ENCODE measurements around the gene RHPN2. TPM values are rescaled to one million over a fixed set of nuclear protein-coding genes. Genes with fewer than 3 reads are reported as not detected.

Gene RHPN2
- total and polyA plus RNA-seq, 2 of the 8 experiments (the other 6 are each of a cell fraction or from before 2014, with no cell fraction given): 22.8 to 31.1 TPM

DNA sequence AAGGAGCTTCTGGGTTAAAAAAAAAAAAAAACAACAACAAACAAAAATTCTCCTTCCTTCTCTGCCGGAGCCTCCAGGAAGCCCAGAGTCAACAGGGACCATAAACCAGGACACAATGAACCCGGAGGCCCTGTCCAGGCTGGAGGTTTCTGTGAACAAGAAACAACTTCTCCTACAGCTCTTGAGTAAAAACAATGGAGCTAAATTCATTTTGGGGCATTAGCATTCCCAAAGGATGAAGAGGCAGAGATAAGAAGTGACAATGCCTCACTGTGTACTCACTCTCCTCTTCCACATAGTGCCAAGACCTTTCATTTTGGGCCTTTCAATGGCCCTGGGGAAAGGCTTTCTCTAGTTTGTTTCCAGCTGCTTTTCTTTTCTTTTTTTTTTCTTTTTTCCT is 9.0 kb downstream of the RHPN2 start:
- H3K9ac ChIP-seq (replicated peaks in 1 of 4; ENCODE audit: extremely low read depth in 1 of 4, low read depth in 3 of 4, low read length in 3 of 4): no peak overlapping the region
- 100% methylated on average over 2 of the region's 2 CpGs; no CpG with 5 or more reads in 1 of the 2 experiments for WGBS, 2 experiments (ENCODE audit: extremely low coverage in 1 of 2, insufficient coverage in 1 of 2, insufficient read length in 1 of 2, insufficient replicate concordance in 2 of 2, low coverage in 1 of 2, low lambda C conversion rate in 2 of 2, missing lambda C conversion rate in 1 of 2)
- CTCF ChIA-PET (ENCODE audit: partially characterized antibody): interaction anchor here (1.0 to 1.4 kb wide), 3 partner anchors 19 to 23 kb away, joined by 3 to 4 read pairs (median 4); no protein-coding TSS in a partner anchor
- TF ChIP-seq BRCA1 (IDR thresholded peaks at IDR 0.05; ENCODE audit: low read depth, low read length) (no peak), CEBPB (IDR thresholded peaks at IDR 0.05; ENCODE audit: low read depth, low read length) (no peak), CHD1 (IDR thresholded peaks at IDR 0.05; ENCODE audit: low read depth, low read length) (no peak), HDAC6 (IDR thresholded peaks at IDR 0.05; ENCODE audit: low read depth, low read length) (no peak), EZH2 (IDR thresholded peaks at IDR 0.05; ENCODE audit: low read depth, low read length, severe bottlenecking) (no peak), SAP30 (IDR thresholded peaks at IDR 0.05; ENCODE audit: insufficient read depth, insufficient replicate concordance, low read length) (no peak), POLR2A (IDR thresholded peaks at IDR 0.05; ENCODE audit: control extremely low read depth in 1 of 2, low read depth in 2 of 2, low read length in 2 of 2) (no peak), TCF12 (IDR thresholded peaks at IDR 0.05; ENCODE audit: low read depth, low read length) (no peak), SIX5 (IDR thresholded peaks at IDR 0.05; ENCODE audit: low read depth, low read length) (no peak), SIN3A (conservative IDR thresholded peaks at IDR 0.05 in 1 of 2, IDR thresholded peaks at IDR 0.05 in 1 of 2; ENCODE audit: low read depth in 1 of 2, low read length in 2 of 2) (no peak), BACH1 (IDR thresholded peaks at IDR 0.05; ENCODE audit: low read length) (no peak), NRF1 (IDR thresholded peaks at IDR 0.05; ENCODE audit: low read depth, low read length) (no peak), TEAD4 (IDR thresholded peaks at IDR 0.05; ENCODE audit: low read depth, low read length) (no peak), TBP (IDR thresholded peaks at IDR 0.05; ENCODE audit: low read depth, low read length) (no peak)
- TF ChIP-seq, protein P1, sequence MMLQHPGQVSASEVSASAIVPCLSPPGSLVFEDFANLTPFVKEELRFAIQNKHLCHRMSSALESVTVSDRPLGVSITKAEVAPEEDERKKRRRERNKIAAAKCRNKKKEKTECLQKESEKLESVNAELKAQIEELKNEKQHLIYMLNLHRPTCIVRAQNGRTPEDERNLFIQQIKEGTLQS (IDR thresholded peaks at IDR 0.05; ENCODE audit: insufficient read depth, low read depth, low read length): no peak

More for the DNA sequence above, 9.0 kb downstream of the RHPN2 start:
- no peak overlapping the region for H2BK20ac ChIP-seq (ENCODE audit: low read length)
- no peaks in the 10 kb centered on the region for H3K27me3 ChIP-seq (replicated peaks in 1 of 4; ENCODE audit: control insufficient read depth in 3 of 4, extremely low read depth in 1 of 4, insufficient read depth in 3 of 4, low read length in 3 of 4)
- no peak overlapping the region for H4K8ac ChIP-seq (ENCODE audit: extremely low read depth, insufficient read depth, low read length)
- H4K91ac ChIP-seq (replicated peaks; ENCODE audit: insufficient read length, low read length): no peak overlapping the region
- H2AK5ac ChIP-seq (ENCODE audit: low read depth, low read length): 0 out of 2 replicates have a peak overlapping the region, but pooled peaks have one; percentile 24
- DNase-seq (ENCODE audit: low read depth in 1 of 2, low spot score in 2 of 2) (no peak), FAIRE-seq (no peak)
- H3K9me3 ChIP-seq (ENCODE audit: insufficient read depth in 2 of 2, low read depth in 1 of 2, low read length in 1 of 2): no peaks in the 10 kb centered on the region
- no peak overlapping the region for H3K56ac ChIP-seq (replicated peaks; ENCODE audit: insufficient read length, low read depth, low read length)
- no peak overlapping the region for H4K5ac ChIP-seq (ENCODE audit: insufficient read length, low read depth, low read length)
- H2AFZ ChIP-seq (ENCODE audit: low read length): no peak overlapping the region
- POLR2A ChIA-PET (ENCODE audit: partially characterized antibody): no interaction called here
- no peak overlapping the region for H2BK120ac ChIP-seq (replicated peaks; ENCODE audit: low read depth, low read length)
- no peak overlapping the region for H3K18ac ChIP-seq (ENCODE audit: extremely low read depth, low read length)
- no peak overlapping the region for H2BK5ac ChIP-seq (ENCODE audit: low read depth, low read length)
- no peak overlapping the region for H2BK12ac ChIP-seq (ENCODE audit: low read depth, low read length)
- peaks cover 0 to 4% (median 1%) of the 10 kb centered on the region in 4 experiments; a peak in 2 of 8 replicates for H3K36me3 ChIP-seq (ENCODE audit: control insufficient read depth in 2 of 4, insufficient read depth in 4 of 4, low read length in 3 of 4)
- peaks cover 3 to 20% of the 10 kb centered on the region in 2 experiments for H4K20me1 ChIP-seq (replicated peaks in 1 of 2; ENCODE audit: control insufficient read depth in 1 of 2, insufficient read depth in 2 of 2, low read length in 2 of 2)
- no peaks in the 10 kb centered on the region for H3K4me1 ChIP-seq (replicated peaks in 1 of 4; ENCODE audit: control insufficient read depth in 3 of 4, insufficient read depth in 4 of 4, low read length in 3 of 4)
- H3K4me2 ChIP-seq (ENCODE audit: insufficient read depth in 1 of 2, low read depth in 2 of 2, low read length in 2 of 2): peak overlapping the region in 1 of 2 experiments; percentile 21; a peak in 1 of 4 replicates
- no peak overlapping the region for H3K4ac ChIP-seq (replicated peaks; ENCODE audit: insufficient read length, low read depth, low read length)
- peaks cover 4 to 71% of the 10 kb centered on the region in 2 experiments; a peak in 3 of 4 replicates for H3K79me2 ChIP-seq (ENCODE audit: control insufficient read depth in 1 of 2, insufficient read depth in 2 of 2, low read length in 2 of 2)
- H3K14ac ChIP-seq (ENCODE audit: insufficient read length): no peak overlapping the region
- no peak overlapping the region for H2BK15ac ChIP-seq (ENCODE audit: low read length)
- H3K23ac ChIP-seq (ENCODE audit: insufficient read length): no peak overlapping the region
- no peaks in the 10 kb centered on the region for H3K23me2 ChIP-seq (ENCODE audit: low read depth, low read length)
- H3K4me3 ChIP-seq (ENCODE audit: extremely low read depth in 1 of 4, insufficient read depth in 2 of 4, low read depth in 3 of 4, low read length in 4 of 4): no peak overlapping the region
- H3K27ac ChIP-seq (ENCODE audit: low read depth, low read length): no peak overlapping the region
- peaks cover 10% of the 10 kb centered on the region for H3K79me1 ChIP-seq (ENCODE audit: low read depth, low read length)
